HG03575 (cell line): ENCODE data around the gene OLIG2.

Experiments used
- ATAC-seq: cut with Tn5 transposase; IDR thresholded peaks from one replicate; pipeline ENCODE4 v1.9.1; 2021; ENCODE audit not compliant: unreplicated experiment, insufficient number of reproducible peaks, low FRiP score; ENCODE audit errors: extremely low read depth

Gene OLIG2

GRCh38 chr21:33029975-33030461 is 4.3 kb downstream of the OLIG2 start:
- no peak for ATAC-seq

GRCh38 chr21:33030633-33031032 is 4.9 kb downstream of the OLIG2 start:
- ATAC-seq = no peak

GRCh38 chr21:33031152-33031911 is 5.6 kb downstream of the OLIG2 start:
- ATAC-seq = no peak

- ATAC-seq = no peak
These were observed 6.8 kb downstream of the OLIG2 start for GRCh38 chr21:33032434-33033047.

GRCh38 chr21:33033094-33033951 is 7.6 kb downstream of the OLIG2 start:
- no peak for ATAC-seq

- ATAC-seq = no peak
These were observed 8.3 kb downstream of the OLIG2 start for GRCh38 chr21:33033961-33034413.

- ATAC-seq = no peak
These were observed 9.4 kb downstream of the OLIG2 start for GRCh38 chr21:33035147-33035546.

GRCh38 chr21:33036430-33037162 is 10.9 kb downstream of the OLIG2 start:
- ATAC-seq = no peak

GRCh38 chr21:33037501-33037900 is 11.8 kb downstream of the OLIG2 start:
- ATAC-seq = no peak

GRCh38 chr21:33039536-33039935 is 13.8 kb downstream of the OLIG2 start:
- ATAC-seq = no peak

GRCh38 chr21:33040215-33040614 is 14.5 kb downstream of the OLIG2 start:
- ATAC-seq = no peak

GRCh38 chr21:33041981-33042380 is 16.2 kb downstream of the OLIG2 start:
- no peak for ATAC-seq

GRCh38 chr21:33042812-33043211 is 17.1 kb downstream of the OLIG2 start:
- ATAC-seq = no peak

- no peak for ATAC-seq
These were observed 20.7 kb downstream of the OLIG2 start for GRCh38 chr21:33046455-33046854.

GRCh38 chr21:33047231-33047630 is 21.5 kb downstream of the OLIG2 start:
- ATAC-seq = no peak

- no peak for ATAC-seq
These were observed 26.2 kb downstream of the OLIG2 start for GRCh38 chr21:33051925-33052324.

GRCh38 chr21:33053951-33054350 is 28.2 kb downstream of the OLIG2 start:
- no peak for ATAC-seq

- no peak for ATAC-seq
These were observed 30.3 kb downstream of the OLIG2 start for GRCh38 chr21:33055991-33056390.

- ATAC-seq = no peak
These were observed 31.7 kb downstream of the OLIG2 start for GRCh38 chr21:33057385-33057940.
